Parathyroid adenoma (tissue), 2 donors: ENCODE measurements around the gene RCVRN.

Experiments used
- H2AFZ ChIP-seq: fragments of 300-600 bp; sonication (generic); one replicate; pipeline ENCODE4 v1.7.0; 2017; ENCODE audit warnings: antibody characterized with exemption, mild to moderate bottlenecking
- H3K27ac ChIP-seq: fragments of 300-600 bp; sonication (generic); one replicate; pipeline ENCODE4 v1.7.0; 2017
- H3K27me3 ChIP-seq: fragments of 300-600 bp; sonication (generic); one replicate; pipeline ENCODE4 v1.7.0; 2017; ENCODE audit warnings: low read length; ENCODE audit not compliant: control insufficient read depth, insufficient read depth
- H3K36me3 ChIP-seq: fragments of 300-600 bp; sonication (generic); one replicate; pipeline ENCODE4 v1.7.0; 2017; ENCODE audit warnings: low read length; ENCODE audit not compliant: control insufficient read depth, insufficient read depth
- H3K4me1 ChIP-seq: fragments of 300-600 bp; sonication (generic); one replicate; pipeline ENCODE4 v1.7.0; 2017; ENCODE audit warnings: control low read depth
- H3K4me2 ChIP-seq: fragments of 300-600 bp; sonication (generic); one replicate; pipeline ENCODE4 v1.7.0; 2017; ENCODE audit warnings: low read length
- H3K4me3 ChIP-seq: fragments of 300-600 bp; sonication (generic); one replicate; pipeline ENCODE4 v1.7.0; 2017; ENCODE audit warnings: low read depth, low read length
- H3K79me2 ChIP-seq: fragments of 300-600 bp; sonication (generic); one replicate; pipeline ENCODE4 v1.7.0; 2017; ENCODE audit warnings: control low read depth
- H3K9ac ChIP-seq: fragments of 300-600 bp; sonication (generic); one replicate; pipeline ENCODE4 v1.7.0; 2017; ENCODE audit warnings: mild to moderate bottlenecking
- H3K9me3 ChIP-seq: fragments of 300-600 bp; sonication (generic); one replicate; pipeline ENCODE4 v1.7.0; 2017; ENCODE audit warnings: low read length; ENCODE audit not compliant: control insufficient read depth
- TF ChIP-seq, protein P1 (sequence below): fragments of 300-600 bp; sonication (generic); IDR thresholded peaks from one replicate; pipeline ENCODE4 v1.7.0; 2017; ENCODE audit warnings: antibody characterized with exemption, mild to moderate bottlenecking
- donor health status: primary hyperparathyroidism.

Gene RCVRN

GRCh38 chr17:9899280-9900043, 5.6 kb downstream of the RCVRN start:
- Histone ChIP-seq H3K27ac (no peak overlapping the region), H3K9ac (no peak overlapping the region), H3K9me3 (no peaks in the 10 kb centered on the region), H3K4me1 (no peaks in the 10 kb centered on the region), H3K36me3 (no peaks in the 10 kb centered on the region), H3K27me3 (no peaks in the 10 kb centered on the region), H3K4me3 (no peak overlapping the region), H3K79me2 (no peaks in the 10 kb centered on the region), H2AFZ (no peak overlapping the region), H3K4me2 (no peak overlapping the region)
- TF ChIP-seq, protein P1, sequence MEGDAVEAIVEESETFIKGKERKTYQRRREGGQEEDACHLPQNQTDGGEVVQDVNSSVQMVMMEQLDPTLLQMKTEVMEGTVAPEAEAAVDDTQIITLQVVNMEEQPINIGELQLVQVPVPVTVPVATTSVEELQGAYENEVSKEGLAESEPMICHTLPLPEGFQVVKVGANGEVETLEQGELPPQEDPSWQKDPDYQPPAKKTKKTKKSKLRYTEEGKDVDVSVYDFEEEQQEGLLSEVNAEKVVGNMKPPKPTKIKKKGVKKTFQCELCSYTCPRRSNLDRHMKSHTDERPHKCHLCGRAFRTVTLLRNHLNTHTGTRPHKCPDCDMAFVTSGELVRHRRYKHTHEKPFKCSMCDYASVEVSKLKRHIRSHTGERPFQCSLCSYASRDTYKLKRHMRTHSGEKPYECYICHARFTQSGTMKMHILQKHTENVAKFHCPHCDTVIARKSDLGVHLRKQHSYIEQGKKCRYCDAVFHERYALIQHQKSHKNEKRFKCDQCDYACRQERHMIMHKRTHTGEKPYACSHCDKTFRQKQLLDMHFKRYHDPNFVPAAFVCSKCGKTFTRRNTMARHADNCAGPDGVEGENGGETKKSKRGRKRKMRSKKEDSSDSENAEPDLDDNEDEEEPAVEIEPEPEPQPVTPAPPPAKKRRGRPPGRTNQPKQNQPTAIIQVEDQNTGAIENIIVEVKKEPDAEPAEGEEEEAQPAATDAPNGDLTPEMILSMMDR, result no peak

GRCh38 chr17:9898812-9899211, 6.3 kb downstream of the RCVRN start:
- Histone ChIP-seq H3K4me2 (no peak overlapping the region), H2AFZ (no peak overlapping the region), H3K79me2 (no peaks in the 10 kb centered on the region), H3K4me1 (no peaks in the 10 kb centered on the region), H3K36me3 (no peaks in the 10 kb centered on the region), H3K9ac (no peak overlapping the region), H3K27me3 (no peaks in the 10 kb centered on the region), H3K27ac (no peak overlapping the region), H3K4me3 (no peak overlapping the region), H3K9me3 (no peaks in the 10 kb centered on the region)
- TF ChIP-seq, protein P1, result no peak

DNA sequence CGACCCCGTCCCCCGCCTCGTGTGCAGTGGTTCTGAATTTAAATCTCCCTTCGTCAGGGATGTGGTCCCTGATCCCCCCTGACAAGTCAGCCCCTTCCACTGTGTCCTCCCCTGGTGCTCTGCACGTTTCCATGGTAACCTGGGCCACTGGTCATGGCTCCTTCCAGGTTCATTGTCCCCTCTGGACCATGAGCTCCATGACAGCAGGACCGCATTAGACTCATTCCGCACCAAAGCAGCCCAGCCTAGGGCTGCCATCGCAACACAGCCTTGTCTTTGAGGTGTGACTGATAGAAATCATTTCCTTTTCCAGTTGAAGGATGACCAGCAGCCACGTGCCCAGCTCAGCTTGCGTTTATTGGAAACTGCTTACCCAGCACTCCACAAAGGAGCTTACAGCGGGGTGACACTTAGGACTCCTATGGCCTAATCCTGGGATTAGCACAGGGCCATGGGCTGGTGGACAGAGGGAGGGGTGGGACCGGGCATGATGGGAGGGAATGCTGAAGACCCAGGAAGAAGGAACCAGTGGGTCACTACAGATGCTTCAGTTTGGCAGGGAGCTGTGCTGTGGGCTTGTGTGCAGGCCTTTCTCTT, 7.6 kb downstream of the RCVRN start:
- no peaks in the 10 kb centered on the region for H3K27me3 ChIP-seq
- TF ChIP-seq, protein P1, result no peak
- no peak overlapping the region for H2AFZ ChIP-seq
- no peaks in the 10 kb centered on the region for H3K79me2 ChIP-seq
- no peaks in the 10 kb centered on the region for H3K36me3 ChIP-seq
- no peak overlapping the region for H3K4me3 ChIP-seq
- H3K4me1 ChIP-seq, result no peaks in the 10 kb centered on the region
- no peak overlapping the region for H3K9ac ChIP-seq
- no peaks in the 10 kb centered on the region for H3K9me3 ChIP-seq
- H3K27ac ChIP-seq, result no peak overlapping the region
- peak overlapping the region; percentile 39 for H3K4me2 ChIP-seq

GRCh38 chr17:9895923-9896322, 9.1 kb downstream of the RCVRN start:
- no peaks in the 10 kb centered on the region for H3K79me2 ChIP-seq
- TF ChIP-seq, protein P1, result no peak
- H3K9me3 ChIP-seq, result no peaks in the 10 kb centered on the region
- H3K27me3 ChIP-seq, result no peaks in the 10 kb centered on the region
- no peaks in the 10 kb centered on the region for H3K4me1 ChIP-seq
- no peak overlapping the region for H3K4me2 ChIP-seq
- H3K9ac ChIP-seq, result no peak overlapping the region
- H2AFZ ChIP-seq, result no peak overlapping the region
- no peak overlapping the region for H3K27ac ChIP-seq
- no peaks in the 10 kb centered on the region for H3K36me3 ChIP-seq
- no peak overlapping the region for H3K4me3 ChIP-seq
